Smooth muscle cell (in vitro differentiated cells): Measurements from ENCODE around the gene TRIM25. TPM values are rescaled to one million over a fixed set of nuclear protein-coding genes. Genes with fewer than 3 reads are reported as not detected.

Experiments used
- DNase-seq: peaks from one replicate; lab custom pipeline; 2025; ENCODE audit not compliant: unreplicated experiment; lab: John Stamatoyannopoulos, UW
- H2AFZ ChIP-seq: fragments of 200-600 bp; sonication (generic); 2 replicates; pipeline ENCODE4 v1.6.0; 2016; ENCODE audit warnings: antibody characterized with exemption, low read depth, mild to moderate bottlenecking
- H3F3A ChIP-seq: fragments of 200-600 bp; sonication (generic); 2 replicates; pipeline ENCODE4 v1.6.0; 2017; ENCODE audit warnings: antibody characterized with exemption, low read depth
- H3K27ac ChIP-seq: fragments of 200-600 bp; sonication (generic); 2 replicates; pipeline ENCODE4 v1.5.1; 2016; ENCODE audit warnings: low read depth, mild to moderate bottlenecking
- H3K27me3 ChIP-seq: fragments of 200-600 bp; sonication (generic); 2 replicates; pipeline ENCODE4 v1.6.1; 2016; ENCODE audit warnings: low read depth, mild to moderate bottlenecking
- H3K36me3 ChIP-seq: fragments of 200-600 bp; sonication (generic); 2 replicates; pipeline ENCODE4 v1.5.1; 2016; ENCODE audit warnings: low read depth
- H3K4me1 ChIP-seq: fragments of 200-600 bp; sonication (generic); 2 replicates; pipeline ENCODE4 v1.5.1; 2016; ENCODE audit warnings: low read depth
- H3K4me2 ChIP-seq: fragments of 200-600 bp; sonication (generic); 2 replicates; pipeline ENCODE4 v1.6.0; 2016; ENCODE audit warnings: mild to moderate bottlenecking
- H3K4me3 ChIP-seq: fragments of 200-600 bp; sonication (generic); 2 replicates; pipeline ENCODE4 v1.5.1; 2016; ENCODE audit warnings: mild to moderate bottlenecking
- H3K79me2 ChIP-seq: fragments of 200-600 bp; sonication (generic); 2 replicates; pipeline ENCODE4 v1.6.0; 2016; ENCODE audit warnings: low read depth, mild to moderate bottlenecking
- H3K9ac ChIP-seq: fragments of 200-600 bp; sonication (generic); 2 replicates; pipeline ENCODE4 v1.6.0; 2016; ENCODE audit warnings: low read depth
- H3K9me3 ChIP-seq: fragments of 200-600 bp; sonication (generic); replicated peaks from 2 replicates; pipeline ENCODE4 v1.5.1; 2016; ENCODE audit warnings: low read depth
- H4K20me1 ChIP-seq: fragments of 200-600 bp; sonication (generic); 2 replicates; pipeline ENCODE4 v1.6.0; 2016; ENCODE audit warnings: low read depth
- CTCF ChIP-seq: fragments of 200-600 bp; sonication (generic); IDR thresholded peaks from 2 replicates; pipeline ENCODE4 v1.5.1; 2017; ENCODE audit warnings: borderline replicate concordance, mild to moderate bottlenecking, antibody characterized with exemption; ENCODE audit not compliant: insufficient read depth, poor library complexity, severe bottlenecking
- WGBS: methylation state at CpG from one replicate; pipeline ENCODE4 v1.1.7; 2016; ENCODE audit warnings: low lambda C conversion rate; 5-methylcytosine and 5-hydroxymethylcytosine counted together
- polyA plus RNA-seq: library from polyadenylated mRNA; unstranded; fragments of >200 nt; fragmentation: Nextera tagmentation; extraction: Ambion mirVana; gene quantifications from 2 replicates; pipeline ENCODE4 v1.2.1, GENCODE V29; 2016
- total RNA-seq: library from RNA; depleted of rRNA; stranded (reverse); fragments of >200 nt; gene quantifications from 2 replicates; pipeline ENCODE4 v1.2.3, GENCODE V29; 2014

TRIM25 gene
- total and polyA plus RNA-seq, 2 experiments from 2014 or later, result 2.6 to 7.1 TPM

GRCh38 chr17:56918916-56919315, 5.1 kb upstream of the TRIM25 start:
- Histone ChIP-seq H3K9ac (no peak overlapping the region), H3K4me1 (peaks cover 4% of the 10 kb centered on the region), H3K4me3 (no peak overlapping the region), H3K9me3 (no peaks in the 10 kb centered on the region), H3K79me2 (no peaks in the 10 kb centered on the region), H3K36me3 (no peaks in the 10 kb centered on the region), H3K27me3 (no peaks in the 10 kb centered on the region), H3K4me2 (no peak overlapping the region), H3F3A (no peaks in the 10 kb centered on the region), H4K20me1 (no peaks in the 10 kb centered on the region), H2AFZ (no peak overlapping the region), H3K27ac (no peak overlapping the region)
- DNase-seq, result no peak
- WGBS, result 88% methylated on average over 3 of the region's 3 CpGs
- no peak for TF ChIP-seq CTCF

- H3K36me3 ChIP-seq, result no peaks in the 10 kb centered on the region
- H3K4me3 ChIP-seq, result no peak overlapping the region
- no peak for DNase-seq
- H2AFZ ChIP-seq, result no peak overlapping the region
- no peaks in the 10 kb centered on the region for H3K9me3 ChIP-seq
- H3K27ac ChIP-seq, result no peak overlapping the region
- H3K27me3 ChIP-seq, result no peaks in the 10 kb centered on the region
- no peak overlapping the region for H3K4me2 ChIP-seq
- H3F3A ChIP-seq, result no peaks in the 10 kb centered on the region
- 96% methylated on average over 4 of the region's 4 CpGs for WGBS
- no peak for TF ChIP-seq CTCF
- H3K4me1 ChIP-seq, result peaks cover 4% of the 10 kb centered on the region
- no peak overlapping the region for H3K9ac ChIP-seq
- no peaks in the 10 kb centered on the region for H4K20me1 ChIP-seq
- no peaks in the 10 kb centered on the region for H3K79me2 ChIP-seq
Observed at GRCh38 chr17:56917559-56918296, 3.9 kb upstream of the TRIM25 start.

GRCh38 chr17:56914581-56915273, 878 bp upstream of the TRIM25 start:
- Histone ChIP-seq H3K79me2 (no peaks in the 10 kb centered on the region), H3K27me3 (no peaks in the 10 kb centered on the region), H3K27ac (peak overlapping the region; percentile 91), H3K36me3 (no peaks in the 10 kb centered on the region), H3F3A (no peaks in the 10 kb centered on the region), H3K9ac (peak overlapping the region; percentile 87), H4K20me1 (no peaks in the 10 kb centered on the region), H2AFZ (peak overlapping the region; percentile 71), H3K4me3 (peak overlapping the region; percentile 86), H3K4me1 (peaks cover 4% of the 10 kb centered on the region), H3K9me3 (no peaks in the 10 kb centered on the region), H3K4me2 (peak overlapping the region; percentile 91)
- WGBS, result 22% methylated on average over 14 of the region's 14 CpGs
- DNase-seq, result no peak
- no peak for TF ChIP-seq CTCF
